AG04449 (cell line): Measurements from ENCODE around the gene KIF25.

Experiments used
- CTCF ChIA-PET: fragments of 350-600 bp; formaldehyde crosslinking; extraction: SDS; loops from one replicate; lab custom pipeline; 2021; ENCODE audit warnings: antibody characterized with exemption; lab: Yijun Ruan, JAX
- POLR2A ChIA-PET: fragments of 400-600, 350-600 bp; formaldehyde crosslinking; extraction: SDS; loops from one replicate; lab custom pipeline; 2020; ENCODE audit warnings: antibody characterized with exemption, inconsistent platforms; lab: Yijun Ruan, JAX
- DNase-seq: peaks from one replicate; pipeline ENCODE4 v3.0.0-alpha.2; 2010; ENCODE audit warnings: low read depth, low spot score
- H3K4me3 ChIP-seq: 2 replicates; pipeline ENCODE4 v1.5.1; 2011; ENCODE audit warnings: low read depth, mild to moderate bottlenecking, control low read depth, low read length
- TF ChIP-seq, protein P1 (sequence below): IDR thresholded peaks from one replicate; pipeline ENCODE4 v1.5.1; 2011; ENCODE audit warnings: mild to moderate bottlenecking, moderate library complexity, low read length, control low read depth, inconsistent platforms; ENCODE audit not compliant: insufficient read depth; ENCODE audit errors: missing control alignments

KIF25 gene

DNA sequence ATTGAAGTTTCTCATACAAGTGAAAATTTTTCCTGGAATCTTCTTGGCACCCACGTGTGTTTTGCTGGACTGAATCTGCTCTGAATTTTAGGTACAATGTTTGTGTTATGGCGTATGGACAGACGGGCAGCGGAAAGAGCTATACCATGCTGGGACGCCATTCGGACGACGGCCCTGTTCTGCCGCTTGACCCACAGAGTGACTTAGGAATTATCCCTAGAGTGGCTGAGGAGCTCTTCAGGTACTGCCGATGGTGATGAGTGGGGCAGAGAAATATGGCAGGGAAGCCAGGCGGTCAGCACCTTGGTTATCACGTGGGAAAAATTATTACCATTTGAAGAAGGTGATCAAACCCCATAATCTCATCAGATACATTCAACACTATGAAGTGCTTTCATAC is 36.3 kb downstream of the KIF25 start:
- no peak overlapping the region for H3K4me3 ChIP-seq
- no peak for DNase-seq
- ChIA-PET POLR2A (no interaction called here), CTCF (interaction anchor here (1.0 to 1.1 kb wide), 2 partner anchors 13 to 18 kb away, joined by 3 read pairs; no protein-coding TSS in a partner anchor)
- TF ChIP-seq, protein P1, sequence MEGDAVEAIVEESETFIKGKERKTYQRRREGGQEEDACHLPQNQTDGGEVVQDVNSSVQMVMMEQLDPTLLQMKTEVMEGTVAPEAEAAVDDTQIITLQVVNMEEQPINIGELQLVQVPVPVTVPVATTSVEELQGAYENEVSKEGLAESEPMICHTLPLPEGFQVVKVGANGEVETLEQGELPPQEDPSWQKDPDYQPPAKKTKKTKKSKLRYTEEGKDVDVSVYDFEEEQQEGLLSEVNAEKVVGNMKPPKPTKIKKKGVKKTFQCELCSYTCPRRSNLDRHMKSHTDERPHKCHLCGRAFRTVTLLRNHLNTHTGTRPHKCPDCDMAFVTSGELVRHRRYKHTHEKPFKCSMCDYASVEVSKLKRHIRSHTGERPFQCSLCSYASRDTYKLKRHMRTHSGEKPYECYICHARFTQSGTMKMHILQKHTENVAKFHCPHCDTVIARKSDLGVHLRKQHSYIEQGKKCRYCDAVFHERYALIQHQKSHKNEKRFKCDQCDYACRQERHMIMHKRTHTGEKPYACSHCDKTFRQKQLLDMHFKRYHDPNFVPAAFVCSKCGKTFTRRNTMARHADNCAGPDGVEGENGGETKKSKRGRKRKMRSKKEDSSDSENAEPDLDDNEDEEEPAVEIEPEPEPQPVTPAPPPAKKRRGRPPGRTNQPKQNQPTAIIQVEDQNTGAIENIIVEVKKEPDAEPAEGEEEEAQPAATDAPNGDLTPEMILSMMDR = no peak

DNA sequence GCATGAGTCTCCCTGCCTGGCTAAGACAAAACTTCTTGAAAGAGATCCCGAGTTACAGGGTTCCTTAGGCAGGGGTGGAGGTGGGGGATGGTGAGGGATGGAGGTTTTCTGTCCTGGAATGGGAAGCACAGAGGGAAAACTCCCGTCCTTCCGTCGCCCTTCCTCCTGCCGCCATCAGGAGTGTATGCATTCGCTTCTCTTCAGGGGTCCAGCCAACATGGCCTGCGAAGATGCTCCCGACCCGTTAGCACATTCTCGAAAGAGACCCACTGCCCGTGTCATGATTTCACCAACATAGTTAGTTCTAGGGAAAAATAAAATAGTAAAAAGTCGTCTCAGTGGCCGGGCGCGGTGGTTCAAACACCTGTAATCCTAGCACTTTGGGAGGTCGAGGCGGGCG is 37.1 kb downstream of the KIF25 start:
- CTCF ChIA-PET = no interaction called here
- no peak overlapping the region for H3K4me3 ChIP-seq
- no peak for DNase-seq
- TF ChIP-seq, protein P1 = no peak
- POLR2A ChIA-PET = no interaction called here

DNA sequence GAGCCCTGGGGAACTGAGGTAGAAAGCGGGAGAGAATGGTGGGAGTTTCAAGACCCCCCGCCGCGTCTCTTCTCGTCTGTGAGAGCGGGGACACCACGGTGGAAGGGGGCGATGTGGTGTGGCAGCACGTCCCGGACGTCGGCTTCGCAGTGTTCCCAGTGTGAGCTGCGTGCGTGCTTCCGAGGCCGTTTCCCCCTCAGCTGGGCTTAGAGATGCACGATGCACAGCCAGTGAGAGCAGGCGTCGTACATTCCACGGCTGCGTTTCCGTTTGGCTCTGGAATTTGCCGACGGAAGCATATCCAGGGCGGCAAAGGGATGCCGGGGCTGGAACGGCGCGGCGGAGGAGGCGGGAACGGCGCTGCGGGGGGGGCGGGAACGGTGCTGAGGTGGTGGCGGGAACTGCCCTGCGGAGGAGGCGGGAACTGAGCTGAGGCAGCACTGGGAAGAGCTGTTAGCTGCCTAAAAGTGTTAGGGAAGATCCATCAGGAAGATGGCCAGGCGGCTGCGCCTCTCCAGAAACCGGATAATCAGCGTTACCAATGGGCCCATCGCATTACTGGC is 37.7 kb downstream of the KIF25 start:
- CTCF ChIA-PET = no interaction called here
- DNase-seq = no peak
- POLR2A ChIA-PET = no interaction called here
- TF ChIP-seq, protein P1 = no peak
- H3K4me3 ChIP-seq = peak overlapping the region; percentile 56

DNA sequence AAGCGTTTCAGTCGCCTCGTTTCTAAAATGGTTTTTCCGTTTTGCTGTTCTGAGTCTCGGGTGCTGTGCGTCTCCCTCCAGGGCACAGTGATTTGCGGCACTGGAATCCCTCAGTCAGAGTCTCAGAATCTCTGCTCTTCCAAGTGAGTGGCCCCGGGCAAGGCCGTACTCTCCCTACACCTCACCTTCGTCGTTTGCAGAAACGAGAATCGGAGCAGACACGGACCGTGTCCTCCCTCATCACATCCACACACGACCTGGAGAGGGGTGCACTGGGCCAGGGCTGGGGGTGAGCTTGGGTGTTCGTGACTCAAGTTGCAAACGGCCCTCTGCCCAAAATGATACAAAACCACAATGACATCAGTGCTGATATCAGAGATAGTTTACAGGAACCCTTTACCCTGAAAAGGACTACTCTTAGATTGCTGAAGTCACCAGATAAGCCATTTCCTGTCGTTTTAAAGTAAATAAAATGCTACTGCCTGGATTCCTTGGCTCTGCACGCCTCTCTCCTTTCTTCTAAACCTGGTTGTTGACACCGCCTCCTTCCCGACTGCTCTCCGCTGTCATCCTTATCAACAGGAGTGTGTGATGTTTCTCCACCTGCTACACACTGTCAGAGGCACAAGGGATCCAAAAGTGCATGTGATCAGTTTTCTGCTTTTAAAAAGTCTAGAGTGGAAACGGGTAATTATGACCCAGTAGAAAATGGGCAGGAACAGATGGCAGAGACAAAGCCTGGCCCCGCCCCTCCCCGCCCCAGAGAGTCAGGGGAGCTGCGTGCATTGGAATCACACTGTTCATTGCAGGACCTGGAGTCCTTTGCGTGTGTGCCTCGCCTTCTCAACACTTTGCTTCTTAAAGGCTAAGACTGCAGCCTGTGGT is 38.4 kb downstream of the KIF25 start:
- CTCF ChIA-PET = no interaction called here

DNA sequence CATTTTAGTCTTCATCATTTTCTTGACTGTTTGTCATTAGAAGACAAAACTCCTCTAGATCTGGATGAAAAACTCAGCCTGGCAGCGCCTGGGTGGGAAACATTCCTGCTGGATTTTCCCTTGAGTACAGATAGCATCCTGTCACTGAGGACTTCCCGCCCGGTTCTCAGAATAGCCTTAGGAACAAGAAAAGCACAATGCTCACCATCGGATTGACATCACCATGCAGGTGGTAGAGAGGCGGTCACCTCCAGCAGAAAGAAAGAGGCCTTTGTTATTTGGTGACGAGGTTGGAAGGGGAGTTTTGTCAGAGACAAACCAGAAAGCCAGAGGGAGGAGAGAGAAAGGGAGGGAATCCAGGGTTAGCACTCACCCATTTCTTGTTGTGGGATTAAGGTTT is 39.8 kb downstream of the KIF25 start:
- ChIA-PET POLR2A (no interaction called here), CTCF (no interaction called here)
- TF ChIP-seq, protein P1 = no peak
- DNase-seq = no peak
- H3K4me3 ChIP-seq = no peak overlapping the region

More for the DNA sequence above, 38.4 kb downstream of the KIF25 start:
- DNase-seq = no peak
- POLR2A ChIA-PET = no interaction called here
- H3K4me3 ChIP-seq = peak overlapping the region; percentile 56
- TF ChIP-seq, protein P1 = no peak

DNA sequence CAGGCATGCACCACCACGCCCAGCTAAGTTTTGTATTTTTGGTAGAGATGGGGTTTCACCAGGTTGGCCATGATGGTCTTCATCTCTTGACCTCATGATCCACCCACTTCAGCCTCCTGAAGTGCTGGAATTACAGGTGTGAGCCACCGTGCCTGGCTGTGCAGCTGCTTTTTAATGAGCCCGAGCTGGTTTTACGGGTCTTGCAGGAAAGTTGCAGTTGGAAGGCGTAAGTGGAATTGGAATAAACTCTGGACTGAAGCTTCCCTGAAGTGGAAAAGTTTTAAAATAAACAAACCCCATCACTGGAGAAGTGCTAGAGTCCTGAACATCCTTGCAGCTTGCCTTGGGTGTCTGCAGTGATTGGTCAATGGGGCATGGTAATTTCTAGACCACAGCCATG is 40.4 kb downstream of the KIF25 start:
- no peak overlapping the region for H3K4me3 ChIP-seq
- ChIA-PET CTCF (no interaction called here), POLR2A (no interaction called here)
- no peak for DNase-seq
- TF ChIP-seq, protein P1 = no peak
